ENCODE measurements around the gene NAALADL2. TPM values are rescaled to one million over a fixed set of nuclear protein-coding genes. Genes with fewer than 3 reads are reported as not detected.

Gene NAALADL2
- polyA plus RNA-seq, 2 of the 4 experiments (the other 2 are of a cell fraction): 0.09 to 0.28 TPM

GRCh38 chr3:175335229-175335628 is 476.1 kb downstream of the NAALADL2 start:
- 7% methylated on average over 2 of the region's 2 CpGs for WGBS (ENCODE audit: missing lambda C conversion rate)
- H3K4me2 ChIP-seq: no peak overlapping the region
- no peak overlapping the region for H3K4me3 ChIP-seq
- CTCF ChIA-PET: no interaction called here
- FAIRE-seq (no peak), ATAC-seq (no peak), DNase-seq (ENCODE audit: low read depth in 1 of 2, low spot score in 1 of 2) (no peak)
- POLR2A ChIA-PET: no interaction called here
- H3K4me1 ChIP-seq: peaks cover 11% of the 10 kb centered on the region; the same call in 1 of the 3 replicates
- no peaks in the 10 kb centered on the region for H3K9me3 ChIP-seq
- no peak overlapping the region for H3K27ac ChIP-seq
- TF ChIP-seq CBX2 (IDR thresholded peaks at IDR 0.05; ENCODE audit: borderline replicate concordance, low read depth): no peak
- TF ChIP-seq PHF8 (IDR thresholded peaks at IDR 0.05; ENCODE audit: borderline replicate concordance, low read depth): no peak
- no peak for TF ChIP-seq HDAC2 (IDR thresholded peaks at IDR 0.05)
- TF ChIP-seq HOXA7 (CRISPR knock-in tag; IDR thresholded peaks at IDR 0.05): no peak
- no peak for TF ChIP-seq ZSCAN20 (CRISPR knock-in tag; IDR thresholded peaks at IDR 0.05)
- no peak for TF ChIP-seq NR3C1 (IDR thresholded peaks at IDR 0.05)
- TF ChIP-seq HEYL (CRISPR knock-in tag; IDR thresholded peaks at IDR 0.05): no peak
- TF ChIP-seq, protein P1, sequence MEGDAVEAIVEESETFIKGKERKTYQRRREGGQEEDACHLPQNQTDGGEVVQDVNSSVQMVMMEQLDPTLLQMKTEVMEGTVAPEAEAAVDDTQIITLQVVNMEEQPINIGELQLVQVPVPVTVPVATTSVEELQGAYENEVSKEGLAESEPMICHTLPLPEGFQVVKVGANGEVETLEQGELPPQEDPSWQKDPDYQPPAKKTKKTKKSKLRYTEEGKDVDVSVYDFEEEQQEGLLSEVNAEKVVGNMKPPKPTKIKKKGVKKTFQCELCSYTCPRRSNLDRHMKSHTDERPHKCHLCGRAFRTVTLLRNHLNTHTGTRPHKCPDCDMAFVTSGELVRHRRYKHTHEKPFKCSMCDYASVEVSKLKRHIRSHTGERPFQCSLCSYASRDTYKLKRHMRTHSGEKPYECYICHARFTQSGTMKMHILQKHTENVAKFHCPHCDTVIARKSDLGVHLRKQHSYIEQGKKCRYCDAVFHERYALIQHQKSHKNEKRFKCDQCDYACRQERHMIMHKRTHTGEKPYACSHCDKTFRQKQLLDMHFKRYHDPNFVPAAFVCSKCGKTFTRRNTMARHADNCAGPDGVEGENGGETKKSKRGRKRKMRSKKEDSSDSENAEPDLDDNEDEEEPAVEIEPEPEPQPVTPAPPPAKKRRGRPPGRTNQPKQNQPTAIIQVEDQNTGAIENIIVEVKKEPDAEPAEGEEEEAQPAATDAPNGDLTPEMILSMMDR (IDR thresholded peaks at IDR 0.05): no peak
- no peak for TF ChIP-seq POLR2A (IDR thresholded peaks at IDR 0.05; ENCODE audit: low read length)
- TF ChIP-seq, protein P2, sequence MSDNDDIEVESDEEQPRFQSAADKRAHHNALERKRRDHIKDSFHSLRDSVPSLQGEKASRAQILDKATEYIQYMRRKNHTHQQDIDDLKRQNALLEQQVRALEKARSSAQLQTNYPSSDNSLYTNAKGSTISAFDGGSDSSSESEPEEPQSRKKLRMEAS (IDR thresholded peaks at IDR 0.05): no peak
- TF ChIP-seq SREBF2 (IDR thresholded peaks at IDR 0.05): no peak
- TF ChIP-seq, protein P3, sequence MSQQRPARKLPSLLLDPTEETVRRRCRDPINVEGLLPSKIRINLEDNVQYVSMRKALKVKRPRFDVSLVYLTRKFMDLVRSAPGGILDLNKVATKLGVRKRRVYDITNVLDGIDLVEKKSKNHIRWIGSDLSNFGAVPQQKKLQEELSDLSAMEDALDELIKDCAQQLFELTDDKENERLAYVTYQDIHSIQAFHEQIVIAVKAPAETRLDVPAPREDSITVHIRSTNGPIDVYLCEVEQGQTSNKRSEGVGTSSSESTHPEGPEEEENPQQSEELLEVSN (IDR thresholded peaks at IDR 0.05; ENCODE audit: borderline replicate concordance, low read depth): no peak
- no peak for TF ChIP-seq HOXB5 (CRISPR knock-in tag; IDR thresholded peaks at IDR 0.05)
- TF ChIP-seq, protein P4, sequence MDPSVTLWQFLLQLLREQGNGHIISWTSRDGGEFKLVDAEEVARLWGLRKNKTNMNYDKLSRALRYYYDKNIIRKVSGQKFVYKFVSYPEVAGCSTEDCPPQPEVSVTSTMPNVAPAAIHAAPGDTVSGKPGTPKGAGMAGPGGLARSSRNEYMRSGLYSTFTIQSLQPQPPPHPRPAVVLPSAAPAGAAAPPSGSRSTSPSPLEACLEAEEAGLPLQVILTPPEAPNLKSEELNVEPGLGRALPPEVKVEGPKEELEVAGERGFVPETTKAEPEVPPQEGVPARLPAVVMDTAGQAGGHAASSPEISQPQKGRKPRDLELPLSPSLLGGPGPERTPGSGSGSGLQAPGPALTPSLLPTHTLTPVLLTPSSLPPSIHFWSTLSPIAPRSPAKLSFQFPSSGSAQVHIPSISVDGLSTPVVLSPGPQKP (IDR thresholded peaks at IDR 0.05; ENCODE audit: low read depth, low read length): no peak

DNA sequence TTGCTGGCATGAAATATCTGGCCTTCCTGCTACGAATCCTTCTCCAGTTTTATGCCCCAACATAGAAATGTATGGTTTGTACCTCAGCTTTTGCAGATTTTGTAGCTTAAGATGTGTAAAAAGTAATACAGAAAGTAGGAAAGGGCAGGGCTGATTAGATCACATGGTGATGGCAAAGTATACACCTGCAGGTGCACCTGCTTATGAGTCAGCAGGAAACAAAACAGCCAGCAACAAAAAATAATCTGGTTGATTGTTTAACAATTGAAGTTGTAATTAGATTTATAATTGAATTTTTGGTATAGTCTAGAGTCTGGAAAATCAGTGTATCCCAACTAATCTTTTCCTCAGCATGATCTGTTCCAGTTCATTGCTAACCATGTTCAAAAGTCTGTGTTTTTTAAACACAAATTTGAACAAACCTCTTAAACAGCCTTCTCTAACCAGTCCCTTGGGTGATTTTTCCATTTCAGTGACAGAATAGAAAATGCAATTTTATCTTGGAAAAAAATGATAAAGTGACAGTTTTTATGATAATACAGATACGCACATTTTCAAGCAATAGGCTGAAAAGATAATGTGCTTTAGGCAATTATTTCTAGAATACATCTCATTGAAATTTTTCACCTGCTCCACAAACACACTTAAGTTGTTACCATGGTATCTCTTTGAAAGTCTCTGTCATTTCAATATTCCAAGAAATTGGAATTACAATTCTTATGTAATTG is 477.4 kb downstream of the NAALADL2 start:
- H3K4me3 ChIP-seq: no peak overlapping the region
- no peak overlapping the region for H3K27ac ChIP-seq
- 65% methylated on average over 2 of the region's 2 CpGs for WGBS (ENCODE audit: missing lambda C conversion rate)
- H3K9me3 ChIP-seq: no peaks in the 10 kb centered on the region
- TF ChIP-seq SMC3 (IDR thresholded peaks at IDR 0.05) (no peak), FOSB (CRISPR knock-in tag; IDR thresholded peaks at IDR 0.05) (no peak), ZSCAN20 (CRISPR knock-in tag; IDR thresholded peaks at IDR 0.05) (no peak), GATA3 (IDR thresholded peaks at IDR 0.05; ENCODE audit: borderline replicate concordance) (no peak), CEBPB (IDR thresholded peaks at IDR 0.05) (no peak), ESRRA (IDR thresholded peaks at IDR 0.05; ENCODE audit: borderline replicate concordance, low read length) (no peak), RNF2 (IDR thresholded peaks at IDR 0.05; ENCODE audit: borderline replicate concordance, low read depth) (no peak), HMGXB4 (CRISPR knock-in tag; IDR thresholded peaks at IDR 0.05; ENCODE audit: borderline replicate concordance) (no peak), BCL3 (IDR thresholded peaks at IDR 0.05) (no peak), CHD4 (IDR thresholded peaks at IDR 0.05; ENCODE audit: borderline replicate concordance) (no peak), MAZ (IDR thresholded peaks at IDR 0.05; ENCODE audit: borderline replicate concordance, low read depth, low read length) (no peak), ZFP36 (IDR thresholded peaks at IDR 0.05; ENCODE audit: borderline replicate concordance, partially characterized antibody) (no peak), EP300 (IDR thresholded peaks at IDR 0.05) (no peak), TP53 (CRISPR knock-in tag; IDR thresholded peaks at IDR 0.05) (no peak), RARB (CRISPR knock-in tag; IDR thresholded peaks at IDR 0.05) (no peak), RCOR1 (IDR thresholded peaks at IDR 0.05; ENCODE audit: low read depth, low read length) (no peak), RFX5 (IDR thresholded peaks at IDR 0.05) (no peak), HOXA7 (CRISPR knock-in tag; IDR thresholded peaks at IDR 0.05) (no peak)
- TF ChIP-seq, protein P2 (IDR thresholded peaks at IDR 0.05): no peak
- ATAC-seq: no peak
- no peak for DNase-seq (ENCODE audit: low read depth in 1 of 2, low spot score in 1 of 2)
- CTCF ChIA-PET: interaction anchor here (0.8 kb wide), 1 partner anchor 10 kb away, joined by 3 read pairs; no protein-coding TSS in a partner anchor
- POLR2A ChIA-PET: no interaction called here
- peaks cover 11% of the 10 kb centered on the region; the same call in 1 of the 3 replicates for H3K4me1 ChIP-seq
- FAIRE-seq: no peak
- H3K4me2 ChIP-seq: no peak overlapping the region

Data from A549 (cell line).